Activated naive CD4-positive, alpha-beta T cell treated with anti-CD3 and anti-CD28 coated beads, Interleukin-2, amount 10 ng/mL, durations not matched to agents 7 days and 5 days (primary cell): ENCODE measurements around the gene KDM1B.
"Not testable (repeated sequence)": the region's sequence is repeated elsewhere in the genome, so short reads cannot be mapped to it uniquely, and the experiment has no call there.

ENCODE experiments used
- CTCF ChIA-PET: fragments of 350-600 bp; sonication (Branson Sonifier 250); formaldehyde crosslinking; loops from one replicate; lab custom pipeline; 2021; ENCODE audit warnings: antibody characterized with exemption; lab: Charles Lee
- DNase-seq: peaks from one replicate; pipeline ENCODE4 v3.0.0-alpha.2; 2020
- H3K27ac Mint-ChIP-seq: one replicate; pipeline ENCODE4 v1.8.0; 2021; ENCODE audit warnings: mild to moderate bottlenecking, moderate library complexity, mixed read lengths
- H3K27me3 Mint-ChIP-seq: one replicate; pipeline ENCODE4 v1.8.0; 2021; ENCODE audit warnings: mild to moderate bottlenecking, mixed read lengths
- H3K36me3 Mint-ChIP-seq: one replicate; pipeline ENCODE4 v1.8.0; 2021; ENCODE audit warnings: mixed read lengths
- H3K4me1 Mint-ChIP-seq: one replicate; pipeline ENCODE4 v1.8.0; 2021; ENCODE audit warnings: mixed read lengths
- H3K4me3 Mint-ChIP-seq: one replicate; pipeline ENCODE4 v1.8.0; 2021; ENCODE audit warnings: mild to moderate bottlenecking, moderate library complexity, mixed read lengths
- H3K9me3 Mint-ChIP-seq: one replicate; pipeline ENCODE4 v1.8.0; 2021; ENCODE audit warnings: mixed read lengths

KDM1B gene

GRCh38 chr6:18215436-18215835 is 60.2 kb downstream of the KDM1B start:
- Mint-ChIP-seq H3K4me1 (peaks cover 13% of the 10 kb centered on the region), H3K27ac (no peak overlapping the region), H3K4me3 (no peak overlapping the region), H3K36me3 (peaks cover 11% of the 10 kb centered on the region), H3K27me3 (no peaks in the 10 kb centered on the region), H3K9me3 (no peaks in the 10 kb centered on the region)
- CTCF ChIA-PET, result no interaction called here
- DNase-seq, result no peak

- peaks cover 9% of the 10 kb centered on the region for H3K4me1 Mint-ChIP-seq
- peaks cover 17% of the 10 kb centered on the region for H3K36me3 Mint-ChIP-seq
Observed at GRCh38 chr6:18216411-18216810, 61.2 kb downstream of the KDM1B start.

GRCh38 chr6:18218233-18218632 is 63.0 kb downstream of the KDM1B start:
- CTCF ChIA-PET, result no interaction called here
- no peaks in the 10 kb centered on the region for H3K27me3 Mint-ChIP-seq
- H3K9me3 Mint-ChIP-seq, result no peaks in the 10 kb centered on the region
- no peak overlapping the region for H3K4me3 Mint-ChIP-seq
- no peak for DNase-seq
- peak overlapping the region; percentile 33 for H3K27ac Mint-ChIP-seq
- peaks cover 7% of the 10 kb centered on the region for H3K4me1 Mint-ChIP-seq
- peaks cover 29% of the 10 kb centered on the region for H3K36me3 Mint-ChIP-seq

More at GRCh38 chr6:18216411-18216810, 61.2 kb downstream of the KDM1B start:
- CTCF ChIA-PET, result no interaction called here
- DNase-seq, result no peak
- H3K9me3 Mint-ChIP-seq, result no peaks in the 10 kb centered on the region
- H3K27me3 Mint-ChIP-seq, result no peaks in the 10 kb centered on the region
- H3K4me3 Mint-ChIP-seq, result no peak overlapping the region
- H3K27ac Mint-ChIP-seq, result no peak overlapping the region

GRCh38 chr6:18219591-18219990 is 64.4 kb downstream of the KDM1B start:
- H3K9me3 Mint-ChIP-seq, result no peaks in the 10 kb centered on the region
- no peaks in the 10 kb centered on the region for H3K27me3 Mint-ChIP-seq
- H3K27ac Mint-ChIP-seq, result peak overlapping the region; percentile 39
- CTCF ChIA-PET, result no interaction called here
- H3K4me1 Mint-ChIP-seq, result no peaks in the 10 kb centered on the region
- no peak for DNase-seq
- no peak overlapping the region for H3K4me3 Mint-ChIP-seq
- peaks cover 29% of the 10 kb centered on the region for H3K36me3 Mint-ChIP-seq

GRCh38 chr6:18221288-18221615 is 66.0 kb downstream of the KDM1B start:
- no peak for DNase-seq
- H3K27me3 Mint-ChIP-seq, result no peaks in the 10 kb centered on the region
- CTCF ChIA-PET, result no interaction called here
- peak overlapping the region; percentile 5 for H3K27ac Mint-ChIP-seq
- H3K36me3 Mint-ChIP-seq, result peaks cover 37% of the 10 kb centered on the region
- H3K4me3 Mint-ChIP-seq, result no peak overlapping the region
- H3K4me1 Mint-ChIP-seq, result no peaks in the 10 kb centered on the region
- no peaks in the 10 kb centered on the region for H3K9me3 Mint-ChIP-seq

GRCh38 chr6:18226451-18227105 is 71.4 kb downstream of the KDM1B start:
- H3K27me3 Mint-ChIP-seq, H3K4me3 Mint-ChIP-seq, DNase-seq, CTCF ChIA-PET: not testable (repeated sequence)
- Mint-ChIP-seq H3K27ac (peak overlapping the region; percentile 67), H3K9me3 (peaks cover 17% of the 10 kb centered on the region), H3K36me3 (peaks cover 70% of the 10 kb centered on the region), H3K4me1 (peaks cover 10% of the 10 kb centered on the region)

GRCh38 chr6:18227166-18227565 is 71.9 kb downstream of the KDM1B start:
- H3K4me3 Mint-ChIP-seq, DNase-seq, H3K27me3 Mint-ChIP-seq, CTCF ChIA-PET: not testable (repeated sequence)
- Mint-ChIP-seq H3K4me1 (peaks cover 10% of the 10 kb centered on the region), H3K27ac (peak overlapping the region; percentile 50), H3K9me3 (peaks cover 23% of the 10 kb centered on the region), H3K36me3 (peaks cover 70% of the 10 kb centered on the region)

- DNase-seq, H3K27me3 Mint-ChIP-seq, H3K4me3 Mint-ChIP-seq, H3K27ac Mint-ChIP-seq, CTCF ChIA-PET: not testable (repeated sequence)
- H3K9me3 Mint-ChIP-seq, result peaks cover 32% of the 10 kb centered on the region
- H3K36me3 Mint-ChIP-seq, result peaks cover 80% of the 10 kb centered on the region
- peaks cover 15% of the 10 kb centered on the region for H3K4me1 Mint-ChIP-seq
Observed at GRCh38 chr6:18228590-18228989, 73.4 kb downstream of the KDM1B start.

GRCh38 chr6:18231856-18232255 is 76.6 kb downstream of the KDM1B start:
- Mint-ChIP-seq H3K4me1 (peaks cover 15% of the 10 kb centered on the region), H3K9me3 (peaks cover 40% of the 10 kb centered on the region), H3K36me3 (peaks cover 94% of the 10 kb centered on the region)
- H3K4me3 Mint-ChIP-seq, H3K27me3 Mint-ChIP-seq, CTCF ChIA-PET, H3K27ac Mint-ChIP-seq, DNase-seq: not testable (repeated sequence)

GRCh38 chr6:18233770-18234169 is 78.5 kb downstream of the KDM1B start:
- DNase-seq, CTCF ChIA-PET, H3K4me3 Mint-ChIP-seq, H3K27me3 Mint-ChIP-seq, H3K27ac Mint-ChIP-seq: not testable (repeated sequence)
- Mint-ChIP-seq H3K4me1 (peaks cover 15% of the 10 kb centered on the region), H3K9me3 (peaks cover 40% of the 10 kb centered on the region), H3K36me3 (peaks cover 85% of the 10 kb centered on the region)

GRCh38 chr6:18234564-18234963 is 79.3 kb downstream of the KDM1B start:
- no peak overlapping the region for H3K4me3 Mint-ChIP-seq
- H3K9me3 Mint-ChIP-seq, result peaks cover 38% of the 10 kb centered on the region
- no peaks in the 10 kb centered on the region for H3K27me3 Mint-ChIP-seq
- H3K4me1 Mint-ChIP-seq, result peaks cover 13% of the 10 kb centered on the region
- DNase-seq, result no peak
- H3K36me3 Mint-ChIP-seq, result peaks cover 81% of the 10 kb centered on the region
- H3K27ac Mint-ChIP-seq, result peak overlapping the region; percentile 2
- CTCF ChIA-PET, result no interaction called here

GRCh38 chr6:18235524-18235923 is 80.3 kb downstream of the KDM1B start:
- DNase-seq, result no peak
- peaks cover 75% of the 10 kb centered on the region for H3K36me3 Mint-ChIP-seq
- no peak overlapping the region for H3K27ac Mint-ChIP-seq
- H3K9me3 Mint-ChIP-seq, result peaks cover 32% of the 10 kb centered on the region
- H3K4me3 Mint-ChIP-seq, result no peak overlapping the region
- CTCF ChIA-PET, result no interaction called here
- peaks cover 10% of the 10 kb centered on the region for H3K4me1 Mint-ChIP-seq
- no peaks in the 10 kb centered on the region for H3K27me3 Mint-ChIP-seq

- no peak for DNase-seq
- CTCF ChIA-PET, result interaction anchor here (0.6 kb wide), 1 partner anchor 155 kb away, joined by 3 read pairs; no protein-coding TSS in a partner anchor
- Mint-ChIP-seq H3K4me1 (peaks cover 18% of the 10 kb centered on the region), H3K27ac (no peak overlapping the region), H3K4me3 (no peak overlapping the region), H3K27me3 (no peaks in the 10 kb centered on the region), H3K9me3 (peaks cover 17% of the 10 kb centered on the region), H3K36me3 (peaks cover 70% of the 10 kb centered on the region)
Observed at GRCh38 chr6:18237167-18237566, 81.9 kb downstream of the KDM1B start.

- DNase-seq, result no peak
- Mint-ChIP-seq H3K4me1 (peaks cover 38% of the 10 kb centered on the region), H3K4me3 (no peak overlapping the region), H3K27ac (no peak overlapping the region), H3K36me3 (peaks cover 69% of the 10 kb centered on the region), H3K9me3 (no peaks in the 10 kb centered on the region), H3K27me3 (no peaks in the 10 kb centered on the region)
- CTCF ChIA-PET, result no interaction called here
Observed at GRCh38 chr6:18240230-18240629, 85.0 kb downstream of the KDM1B start.

GRCh38 chr6:18241208-18242038 is 86.2 kb downstream of the KDM1B start:
- H3K27me3 Mint-ChIP-seq, result no peaks in the 10 kb centered on the region
- H3K4me1 Mint-ChIP-seq, result peaks cover 50% of the 10 kb centered on the region
- H3K4me3 Mint-ChIP-seq, result no peak overlapping the region
- H3K27ac Mint-ChIP-seq, result peak overlapping the region; percentile 50
- peaks cover 69% of the 10 kb centered on the region for H3K36me3 Mint-ChIP-seq
- no peak for DNase-seq
- H3K9me3 Mint-ChIP-seq, result peaks cover 3% of the 10 kb centered on the region
- CTCF ChIA-PET, result no interaction called here
